Activated naive CD4-positive, alpha-beta T cell treated with Interleukin-2 at 50 U/mL for 16 hours (primary cell): ENCODE measurements around the gene PEX5L.
A peak's percentile ranks its signal among the peaks of the same experiment; 100 is the strongest.

Experiments used
- DNase-seq: peaks from one replicate; pipeline ENCODE4 v3.0.0-alpha.2; 2020

Gene PEX5L

DNA sequence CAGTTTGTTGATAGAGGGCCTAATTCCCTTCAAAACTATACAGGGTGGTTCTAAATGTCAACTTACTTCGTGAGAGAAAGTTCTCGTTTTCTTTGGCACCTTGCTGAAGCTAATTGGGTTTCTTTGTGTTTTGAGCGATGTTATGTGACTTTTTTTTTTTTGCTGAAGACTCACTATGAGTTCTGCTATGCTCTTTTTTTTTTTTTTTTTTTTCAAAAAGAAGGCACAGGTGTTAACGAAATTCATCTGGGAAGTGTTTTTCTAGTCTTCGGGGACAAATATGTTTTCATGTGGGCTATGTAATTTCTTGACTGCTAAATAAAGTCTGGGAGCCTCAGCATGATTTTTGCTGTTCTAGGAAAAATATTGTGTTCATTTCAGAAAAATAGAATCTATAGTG, 81.5 kb downstream of the PEX5L start:
- DNase-seq = no peak

DNA sequence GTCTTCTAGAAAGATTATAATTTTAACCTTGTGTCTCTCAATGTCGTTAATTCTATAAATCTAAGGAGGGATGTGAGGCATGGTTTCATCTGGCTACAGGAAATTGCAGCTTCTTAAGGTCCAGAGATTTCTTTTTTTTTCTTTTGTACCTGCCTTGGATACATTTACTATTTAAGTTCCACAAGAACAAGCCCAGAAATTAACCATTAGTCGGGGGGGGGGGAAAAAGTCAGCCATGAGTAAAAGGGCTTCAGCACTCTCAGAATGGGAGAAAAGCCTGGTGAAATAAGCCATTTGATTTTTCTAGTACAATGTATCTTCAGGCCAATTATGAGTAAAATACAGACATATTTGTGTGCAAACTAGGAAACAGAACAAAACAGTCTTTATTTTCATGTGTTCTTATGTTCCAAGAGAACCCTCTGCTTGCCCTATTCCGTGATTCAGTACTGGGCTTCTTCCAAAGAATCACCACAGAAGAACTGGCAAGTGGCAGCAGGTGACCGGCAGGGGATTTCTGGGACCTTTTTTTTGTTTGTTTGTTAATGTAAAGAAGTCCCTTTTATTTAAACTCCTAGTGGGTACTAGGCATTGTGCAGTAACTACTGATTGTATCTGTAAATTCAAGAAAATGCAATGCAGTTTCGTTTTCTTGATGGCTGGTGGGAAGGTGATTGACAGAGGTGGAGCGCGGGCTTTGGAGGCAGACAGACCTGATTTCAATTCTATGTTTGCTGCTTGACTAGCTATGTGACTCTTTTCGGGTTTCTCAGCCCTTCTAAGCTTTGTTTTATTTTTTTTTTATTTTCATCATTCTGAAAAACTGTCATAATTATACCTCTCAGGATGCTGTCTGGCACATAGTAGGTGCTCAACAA, 82.5 kb downstream of the PEX5L start:
- no peak for DNase-seq

DNA sequence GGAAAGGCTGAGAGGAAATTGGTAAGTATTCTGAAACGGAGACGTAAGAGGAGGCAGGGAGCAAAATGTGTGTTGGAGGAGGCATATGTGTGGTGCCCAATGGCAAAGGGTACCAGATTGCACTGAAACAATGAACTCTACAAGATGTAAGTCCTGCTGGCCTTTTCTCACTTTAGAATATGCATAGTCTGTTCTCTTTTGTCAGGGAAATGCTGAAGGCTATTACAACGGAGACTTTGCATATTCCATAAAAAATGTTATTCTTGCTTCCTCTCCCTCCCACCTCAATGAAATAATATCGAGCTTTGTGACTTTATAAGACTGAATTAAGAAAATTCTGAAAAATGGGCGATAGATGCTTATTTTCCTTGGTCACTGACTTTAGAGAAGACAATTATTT, 85.9 kb downstream of the PEX5L start:
- DNase-seq = no peak

DNA sequence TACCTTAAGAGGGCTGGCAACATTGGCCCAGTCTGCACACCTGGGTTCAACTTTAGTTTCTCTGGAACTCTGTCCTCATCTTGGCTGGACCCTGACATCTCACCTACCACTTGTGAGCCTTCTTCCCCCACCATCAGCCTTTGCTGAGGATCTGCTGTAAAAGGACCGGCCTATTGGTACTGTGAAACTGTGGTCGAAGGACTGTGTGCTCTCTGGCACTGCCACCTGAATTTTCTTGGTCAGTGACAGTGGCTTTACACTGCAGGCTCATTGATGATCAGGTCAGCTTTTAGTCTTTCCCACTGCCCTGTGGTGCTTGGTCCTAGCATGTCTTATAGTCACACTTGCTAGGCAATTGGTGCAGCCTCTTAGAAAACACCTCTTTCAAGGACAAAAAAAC, 86.9 kb downstream of the PEX5L start:
- DNase-seq = no peak

DNA sequence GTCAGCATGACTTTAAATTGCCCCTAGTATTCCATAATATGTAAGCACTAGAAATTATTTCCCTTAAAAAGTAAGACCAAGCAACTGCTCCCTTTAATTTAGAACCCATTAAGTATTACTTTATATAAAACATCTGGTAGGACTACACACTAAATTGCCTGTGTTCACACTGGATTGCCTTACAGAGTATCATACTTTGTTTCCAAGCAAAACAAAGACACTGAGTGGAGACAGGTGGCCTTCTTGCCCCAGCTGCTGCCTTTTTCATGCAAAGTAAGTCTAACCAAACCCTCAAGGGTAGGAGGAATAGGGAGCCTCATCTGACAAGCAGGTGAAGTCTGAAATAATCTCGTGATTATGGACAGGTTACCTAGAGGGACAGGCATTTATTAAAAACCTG, 87.3 kb downstream of the PEX5L start:
- no peak for DNase-seq

DNA sequence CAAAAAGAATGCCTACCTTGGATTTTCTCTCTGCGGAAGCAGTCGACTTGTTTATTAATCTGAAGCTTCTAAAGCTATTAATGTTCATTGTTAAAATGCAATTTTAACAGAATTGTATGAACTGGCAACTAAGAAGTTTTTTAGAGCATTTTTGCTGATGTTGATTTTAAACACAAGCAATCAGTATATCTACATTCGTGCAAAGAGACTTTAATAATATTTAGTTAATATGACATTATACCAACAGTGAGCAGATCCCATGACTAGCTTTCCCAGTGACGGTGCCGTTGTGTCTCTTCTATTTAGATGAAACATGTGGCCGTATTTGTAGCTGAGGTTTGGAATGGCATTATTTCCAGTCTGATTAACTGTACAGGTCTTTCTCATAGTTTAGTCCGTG, 88.0 kb downstream of the PEX5L start:
- DNase-seq = no peak

DNA sequence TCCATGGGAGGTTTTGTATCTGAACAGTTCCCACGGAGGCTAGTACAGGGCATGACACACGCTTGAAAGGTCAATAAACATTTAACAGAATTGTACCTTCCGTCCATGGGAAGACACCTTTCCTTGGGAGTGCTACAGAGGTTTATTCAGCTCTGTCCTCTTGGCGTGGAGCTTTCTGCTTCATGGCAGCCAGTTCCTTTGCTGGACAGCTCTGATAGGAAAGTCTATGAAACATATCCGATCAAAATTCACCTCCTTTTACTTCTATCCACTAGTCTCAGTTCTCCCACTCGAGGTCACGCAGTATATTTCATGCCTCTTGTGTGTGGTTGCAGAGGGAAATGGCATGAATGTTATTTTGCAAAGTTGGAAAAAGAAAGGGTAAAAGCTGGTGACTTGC, 91.2 kb downstream of the PEX5L start:
- DNase-seq = no peak

DNA sequence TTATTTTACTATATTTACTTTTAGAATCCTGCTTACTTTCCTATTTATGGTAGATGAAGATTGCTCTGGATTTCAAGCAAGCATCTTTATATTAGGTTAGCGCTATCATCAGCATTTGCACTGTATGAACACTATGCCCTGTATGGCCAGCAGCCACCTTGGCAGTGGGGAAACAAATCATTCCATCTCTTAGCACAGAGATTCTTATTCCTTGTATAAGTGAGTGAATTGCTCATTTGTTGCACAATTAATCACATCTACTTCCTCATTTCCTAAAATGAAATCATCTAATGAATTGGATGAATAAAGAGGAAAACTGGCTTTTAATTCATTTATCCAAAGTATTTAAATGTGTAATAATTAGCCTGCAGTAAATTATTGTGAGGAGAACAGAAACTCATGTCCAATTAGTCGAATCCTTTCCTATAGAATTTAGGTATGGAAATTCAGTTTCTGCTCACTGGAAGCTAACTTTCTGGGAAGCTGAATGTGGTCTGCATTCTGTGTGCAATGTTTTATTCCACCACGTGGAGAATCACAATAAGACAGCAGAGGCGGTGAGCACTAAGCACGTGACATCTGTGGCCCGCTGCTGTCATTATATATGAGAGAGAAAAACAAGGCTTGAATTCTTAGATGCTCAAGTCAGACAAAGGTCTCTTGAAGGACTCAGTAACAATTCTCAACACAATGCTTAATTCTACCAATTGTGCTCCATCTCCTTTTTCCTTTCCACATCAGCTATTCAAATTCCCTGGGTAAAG, 93.4 kb downstream of the PEX5L start:
- DNase-seq = no peak

DNA sequence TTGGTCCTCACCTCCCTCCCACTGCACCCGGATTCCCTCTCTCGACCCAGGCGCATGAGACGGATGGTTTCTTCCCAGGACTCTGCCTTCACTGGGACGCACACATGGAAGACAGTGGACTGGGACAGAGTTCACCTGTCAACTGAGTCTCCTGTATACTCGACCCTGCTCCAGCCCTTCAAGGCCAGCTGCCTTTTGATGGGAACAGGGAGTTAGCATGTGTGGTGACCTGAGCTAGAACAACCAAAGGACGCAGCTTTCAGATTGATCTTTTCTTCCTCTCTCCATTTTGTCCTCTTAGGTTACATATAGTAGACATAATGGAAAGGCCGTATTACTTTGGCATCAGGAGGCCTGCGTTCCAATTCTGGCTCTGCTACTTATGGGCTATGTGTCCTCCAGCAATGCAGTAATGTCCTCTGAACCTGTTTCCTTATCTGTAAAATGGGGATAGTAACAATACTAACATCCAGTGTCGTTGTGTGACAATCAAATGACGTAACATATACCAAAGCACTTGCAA, 94.1 kb downstream of the PEX5L start:
- no peak for DNase-seq

DNA sequence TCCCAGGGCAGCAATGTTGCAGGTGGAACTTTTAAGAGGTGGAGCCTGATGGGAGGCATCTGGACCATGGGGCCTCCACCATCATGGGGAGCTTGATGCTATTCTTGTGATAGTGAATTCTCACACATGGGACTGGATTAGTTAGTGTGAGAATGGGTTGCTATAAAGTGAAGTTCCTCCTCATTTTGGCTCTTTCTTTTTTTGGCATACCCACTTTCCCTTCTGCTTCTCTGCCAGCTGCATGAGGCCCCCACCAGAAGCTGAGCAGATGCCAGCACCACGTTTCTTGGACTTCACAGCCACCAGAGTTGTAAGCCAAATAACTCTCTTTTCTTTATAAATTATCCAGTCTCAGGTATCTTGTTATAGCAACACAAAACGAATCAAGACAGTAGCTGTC, 101.0 kb downstream of the PEX5L start:
- no peak for DNase-seq

DNA sequence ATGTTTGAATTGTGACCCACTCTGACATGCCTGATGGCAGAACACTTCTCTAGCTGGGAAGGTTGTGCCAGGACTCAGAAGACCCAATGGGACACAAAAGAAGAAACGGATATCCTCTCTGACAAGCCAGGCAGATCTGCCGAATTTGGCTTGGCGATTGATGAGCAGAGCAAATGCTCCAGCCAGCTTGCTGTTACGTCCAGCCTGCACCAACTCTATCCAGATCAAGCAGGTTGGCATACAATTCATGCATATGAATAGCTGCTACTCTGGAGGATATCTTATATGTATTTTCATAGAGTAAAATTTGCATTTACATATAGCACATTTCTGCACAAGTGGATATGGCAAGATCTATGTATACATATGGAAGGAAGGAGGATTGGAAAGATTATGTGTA, 102.8 kb downstream of the PEX5L start:
- DNase-seq = no peak

DNA sequence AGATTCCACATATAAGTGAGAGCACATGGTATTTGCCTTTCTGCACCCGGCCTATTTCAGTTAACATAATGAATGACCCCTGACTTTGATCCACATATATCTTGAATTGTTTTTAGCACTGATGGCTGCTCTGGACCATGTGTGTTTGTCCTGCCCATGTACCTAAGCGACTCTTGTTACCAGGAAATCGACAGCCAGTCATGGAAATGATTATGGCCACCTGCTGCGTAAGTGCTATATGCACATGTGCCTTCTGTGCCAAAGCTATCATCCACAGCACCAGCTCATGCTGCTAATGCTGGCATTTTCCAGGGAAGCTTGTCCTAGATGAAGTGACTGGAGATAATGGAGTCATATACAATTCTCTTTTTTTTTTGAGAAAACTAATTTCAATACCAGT, 103.7 kb downstream of the PEX5L start:
- DNase-seq = no peak

DNA sequence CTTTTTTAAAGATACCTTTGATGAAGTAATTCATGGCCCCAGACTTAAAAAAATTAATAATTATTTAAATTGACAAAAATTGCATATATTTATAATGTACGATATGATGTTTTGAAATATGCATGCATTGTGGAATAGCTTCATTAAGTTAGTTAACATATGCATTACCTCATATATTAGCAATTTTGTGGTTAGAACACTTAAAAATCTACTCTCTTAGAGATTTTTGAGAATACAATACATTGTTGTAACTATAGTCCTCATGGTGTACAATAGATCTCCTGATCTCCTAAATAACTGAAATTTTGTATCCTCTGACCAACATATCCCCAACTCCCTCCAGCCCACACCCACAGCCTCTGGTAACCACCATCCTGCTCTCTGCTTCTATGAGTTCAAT, 104.1 kb downstream of the PEX5L start:
- no peak for DNase-seq

DNA sequence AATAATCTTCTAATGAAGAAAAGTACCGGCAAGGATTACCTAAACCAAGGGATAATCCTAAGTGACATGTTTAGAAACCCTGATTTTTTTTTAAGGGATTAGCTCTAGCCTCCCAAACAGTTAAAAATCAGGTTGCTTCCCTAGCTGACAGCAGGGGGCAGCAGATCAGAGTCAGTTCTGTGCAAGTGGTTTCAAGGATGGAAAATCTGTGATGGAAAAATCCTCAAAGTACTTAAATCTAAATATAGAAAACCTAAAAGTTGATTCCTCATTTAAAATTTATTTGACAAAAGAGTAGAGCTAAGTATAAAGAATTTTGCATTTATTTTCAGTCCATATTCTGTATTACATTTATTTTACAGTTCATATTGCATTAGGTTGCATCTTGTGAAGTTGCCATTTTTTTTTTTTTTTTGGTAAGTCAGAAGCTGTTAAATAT, 107.6 kb downstream of the PEX5L start:
- DNase-seq = peak; percentile 33

DNA sequence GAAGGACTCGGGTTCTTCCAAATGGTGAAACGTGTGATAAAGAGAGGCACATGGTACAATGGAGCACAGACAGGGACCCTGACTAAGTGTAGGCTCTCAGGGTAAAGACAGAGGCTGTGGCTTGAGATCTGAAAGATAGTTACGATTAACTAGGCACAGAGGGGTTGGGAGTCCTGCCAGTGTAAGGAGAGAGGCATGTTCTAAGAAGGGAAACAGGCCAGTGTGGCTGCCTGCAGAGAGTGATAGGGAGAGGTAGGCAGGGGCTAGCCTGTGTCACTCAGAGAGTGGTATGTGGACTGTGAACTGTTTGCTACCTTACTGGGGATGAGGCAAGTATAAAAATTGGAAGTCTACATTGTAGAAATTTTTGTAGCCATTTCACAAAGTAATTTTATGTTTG, 109.5 kb downstream of the PEX5L start:
- DNase-seq = no peak

DNA sequence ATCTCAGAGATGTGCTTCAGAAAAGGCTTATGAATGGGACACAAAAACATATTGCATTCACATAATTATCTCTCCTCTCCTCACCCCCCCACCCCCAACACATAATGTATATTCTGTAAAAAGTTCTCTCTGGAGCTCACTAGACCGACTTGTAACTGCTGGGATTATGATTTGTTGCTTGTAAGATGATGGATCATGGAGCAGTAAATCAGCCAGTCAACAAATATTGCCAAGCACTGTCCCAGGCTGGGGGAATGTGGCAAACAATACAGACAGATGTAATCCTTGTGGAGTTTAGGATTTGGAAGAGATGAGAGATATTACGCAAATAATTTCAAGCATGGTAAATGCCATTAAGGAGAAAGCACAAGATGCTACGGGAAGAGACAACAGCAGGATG, 114.8 kb downstream of the PEX5L start:
- no peak for DNase-seq

DNA sequence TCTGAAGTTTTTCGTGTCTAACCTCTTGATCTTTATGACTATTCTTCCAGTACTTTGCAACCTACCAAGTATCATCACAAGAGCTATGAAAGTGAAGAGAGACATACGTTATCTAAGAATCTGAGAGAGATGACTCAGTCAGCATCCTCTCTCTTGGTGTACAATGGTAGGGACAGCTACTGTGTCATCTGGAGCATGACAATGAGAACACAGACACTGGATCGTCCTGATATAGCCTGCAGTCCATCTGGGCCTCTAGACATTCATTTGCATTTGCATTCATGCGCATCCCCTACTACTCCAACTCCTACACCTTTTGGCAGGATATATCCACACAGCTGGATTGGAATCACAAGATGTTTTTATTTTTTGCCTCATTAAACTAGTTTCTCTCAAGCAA, 115.2 kb downstream of the PEX5L start:
- no peak for DNase-seq

DNA sequence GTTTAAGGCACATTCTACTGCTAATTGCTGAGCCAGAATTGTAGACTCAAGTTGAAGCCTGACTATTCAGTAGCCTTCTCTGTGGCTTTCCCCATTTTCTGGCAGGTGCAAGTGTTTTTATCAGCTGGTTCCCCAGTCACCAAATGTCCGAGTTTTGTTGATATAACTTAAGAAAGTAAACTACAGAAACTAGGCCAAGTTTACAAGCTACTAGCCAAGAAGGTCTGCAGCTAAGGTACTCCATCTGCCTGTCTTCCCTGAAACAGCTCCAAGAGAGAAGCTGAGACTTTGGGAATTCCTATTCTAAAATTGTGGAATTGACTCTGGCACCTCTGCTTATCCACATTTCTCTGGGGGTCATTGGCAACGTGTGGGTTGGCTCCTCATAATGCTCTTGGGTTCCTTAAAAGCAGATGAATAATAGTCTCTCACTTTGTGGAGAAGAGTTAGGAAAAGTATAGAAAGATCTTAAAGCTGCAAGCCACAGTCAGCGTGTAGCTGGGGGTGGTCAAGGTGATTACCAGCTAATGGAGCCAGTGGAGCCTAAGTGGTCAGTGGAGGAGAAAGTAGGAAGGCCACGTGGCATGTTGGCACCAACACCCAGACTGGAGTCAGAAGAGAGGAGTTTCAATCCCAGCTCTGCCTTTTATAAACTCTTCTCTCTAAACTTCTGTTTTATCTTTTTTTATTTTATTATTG, 128.8 kb downstream of the PEX5L start:
- no peak for DNase-seq

DNA sequence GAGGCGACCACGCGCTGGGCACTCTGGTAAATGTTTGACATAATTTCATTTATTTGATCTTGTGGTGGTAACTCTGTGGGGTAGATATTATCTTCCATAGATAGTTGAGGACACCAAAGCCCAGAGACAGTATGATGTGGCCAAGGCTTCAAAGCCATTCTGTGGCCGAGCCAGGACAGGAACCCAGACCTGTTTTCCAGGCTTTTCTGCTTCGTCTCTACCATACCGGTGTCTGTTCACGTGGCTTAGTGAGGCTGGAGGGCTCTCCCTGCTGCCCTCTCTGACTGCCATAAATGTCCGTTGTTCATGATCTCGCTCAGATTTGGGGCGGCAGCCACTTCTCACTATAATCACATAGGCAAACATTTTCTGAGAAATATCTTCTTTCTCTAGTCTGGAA, 134.7 kb downstream of the PEX5L start:
- DNase-seq = no peak

DNA sequence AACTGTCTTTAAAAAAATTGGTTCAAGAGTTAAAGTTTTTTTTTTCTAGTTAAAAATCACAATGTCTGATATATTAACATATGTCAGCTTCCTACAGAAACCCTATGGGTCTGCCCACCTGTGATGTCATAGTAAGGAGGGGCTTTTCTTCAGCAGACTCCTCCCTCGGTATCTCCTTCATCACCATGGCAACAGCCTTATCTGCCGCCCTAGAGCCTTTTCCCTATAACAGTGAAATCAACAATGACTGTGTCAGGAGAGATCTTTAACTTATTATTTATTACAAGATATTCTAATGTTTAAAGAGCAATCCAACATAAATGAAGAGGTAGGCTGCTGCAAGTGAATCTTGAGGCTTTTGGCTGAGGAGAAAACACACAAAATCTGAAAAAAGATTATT, 138.7 kb downstream of the PEX5L start:
- DNase-seq = no peak

DNA sequence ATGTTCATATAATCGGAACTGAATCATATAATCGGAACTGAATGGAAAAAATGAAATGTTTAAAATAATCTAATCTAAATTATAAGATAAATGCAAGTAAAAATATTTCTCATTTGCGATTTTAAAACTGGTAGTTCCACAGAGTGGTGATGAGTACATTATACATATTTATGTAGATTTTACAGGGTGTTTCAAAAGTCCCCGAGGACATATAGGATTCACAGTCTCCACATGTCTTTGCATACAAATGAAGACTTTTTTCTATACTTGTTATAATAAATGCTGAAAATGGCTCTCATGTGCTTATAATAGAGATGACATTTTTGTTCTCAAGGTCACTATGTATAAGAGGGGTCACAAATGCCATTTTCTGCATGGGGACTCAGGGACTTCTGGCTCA, 139.5 kb downstream of the PEX5L start:
- no peak for DNase-seq

DNA sequence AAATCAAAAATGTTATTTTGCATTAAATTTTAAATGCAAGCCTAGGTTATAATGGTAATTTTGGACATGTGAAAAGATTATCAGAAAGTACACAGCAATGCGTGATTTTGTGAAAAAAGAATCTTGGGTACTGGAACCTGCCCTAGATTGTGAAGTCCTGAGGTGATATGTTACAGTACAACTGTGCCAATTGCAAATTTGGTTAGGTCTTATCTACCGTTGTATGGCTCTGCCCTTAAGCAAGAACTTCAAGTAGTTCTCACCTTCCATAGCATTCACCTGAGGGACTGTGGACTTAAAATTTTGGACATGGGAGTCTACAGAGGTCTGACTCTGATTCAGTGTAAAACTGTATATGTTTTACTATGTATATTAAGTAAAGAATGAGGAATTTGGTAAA, 140.2 kb downstream of the PEX5L start:
- DNase-seq = no peak

DNA sequence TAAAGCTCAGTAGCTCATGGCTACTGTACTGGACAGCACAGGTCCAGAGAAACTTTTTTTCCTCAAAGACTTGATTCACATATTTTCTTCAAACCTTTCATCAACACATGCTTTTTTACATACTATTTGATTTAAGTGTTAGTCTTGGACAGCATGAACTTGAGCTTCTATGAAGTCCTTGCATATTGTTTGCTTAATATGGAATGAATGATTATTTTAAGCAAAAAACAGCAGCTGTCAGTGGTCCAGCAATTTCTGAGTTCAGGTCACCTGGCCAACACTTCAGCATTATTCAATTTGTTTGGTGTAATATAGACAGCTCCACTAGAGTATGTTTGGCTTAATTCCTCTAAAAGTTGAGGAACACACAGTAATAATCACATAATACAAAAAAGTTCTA, 141.4 kb downstream of the PEX5L start:
- DNase-seq = no peak
